GM12878 (cell line): ENCODE data around the gene SEPTIN5. TPM values are rescaled to one million over a fixed set of nuclear protein-coding genes. Genes with fewer than 3 reads are reported as not detected.

ENCODE experiments used
- ASH2L ChIP-seq: fragments of 300-600, 200-600 bp; sonication (generic); IDR thresholded peaks from 2 replicates; pipeline ENCODE4 v1.6.1; 2017; ENCODE audit warnings: low read depth, mild to moderate bottlenecking, borderline replicate concordance
- BCL11A ChIP-seq: IDR thresholded peaks from 2 replicates; pipeline ENCODE4 v1.6.1; 2011; ENCODE audit warnings: low read depth, low read length
- JUND ChIP-seq: IDR thresholded peaks from 2 replicates; pipeline ENCODE4 v1.6.1; 2012; ENCODE audit warnings: low read depth, mild to moderate bottlenecking, low read length, improper control_type of control experiment, moderate library complexity
- RBBP5 ChIP-seq: fragments of 200-600 bp; sonication (generic); conservative IDR thresholded peaks from 2 replicates; pipeline ENCODE4 v1.6.1; 2016
- SIX5 ChIP-seq: IDR thresholded peaks from 2 replicates; pipeline ENCODE4 v1.6.1; 2011; ENCODE audit warnings: mild to moderate bottlenecking, low read depth, low read length, moderate library complexity; ENCODE audit not compliant: severe bottlenecking
- SMC3 ChIP-seq: IDR thresholded peaks from 2 replicates; pipeline ENCODE4 v1.6.1; 2011; ENCODE audit warnings: low read length, improper control_type of control experiment, borderline replicate concordance
- polyA plus RNA-seq, 11 experiments: library from polyadenylated mRNA; depleted of rRNA in 4 of 11; unstranded in 6 of 11; stranded (reverse) in 5 of 11; fragments of >200 nt; fragmentation: Nextera tagmentation in 4 of 11; fragmentation: Illumina TruSeq in 1 of 11; extraction: Ambion mirVana in 4 of 11; extraction: Trizol in 1 of 11; gene quantifications; 1 replicate in 1 of 11; 2 replicates in 10 of 11; pipeline versions ENCODE4 v1.2.1 to v1.2.3, GENCODE V29; 2011 to 2016; ENCODE audit warnings: inconsistent platforms in 2 of 11, missing spikeins in 2 of 11, low read depth in 1 of 11
- total RNA-seq, 4 experiments: library from RNA; depleted of rRNA in 3 of 4; stranded (reverse); fragments of >200 nt in 3 of 4; fragmentation: Illumina TruSeq in 1 of 4; extraction: Trizol in 1 of 4; gene quantifications; 2 replicates each; pipeline versions ENCODE4 v1.2.1 to v1.2.3, GENCODE V29; 2013 to 2021
- TF ChIP-seq, protein P1 (sequence below): fragments of 450-650 bp; IDR thresholded peaks from 2 replicates; pipeline ENCODE4 v1.6.1; 2016; ENCODE audit warnings: mild to moderate bottlenecking, moderate library complexity, borderline replicate concordance
- TF ChIP-seq, protein P2 (sequence below): fragments of 450-650 bp; IDR thresholded peaks from 2 replicates; pipeline ENCODE4 v1.6.1; 2017; ENCODE audit warnings: mild to moderate bottlenecking
- TF ChIP-seq, protein P3 (sequence below): IDR thresholded peaks from 2 replicates; pipeline ENCODE4 v1.6.1; 2012; ENCODE audit warnings: low read depth, low read length, improper control_type of control experiment

The SEPTIN5 gene
- total and polyA plus RNA-seq, 10 of the 15 experiments (the other 5 are each of a cell fraction or from before 2014, with no cell fraction given) = 0.13 to 1.1 (median 0.34) TPM; not detected in 5

DNA sequence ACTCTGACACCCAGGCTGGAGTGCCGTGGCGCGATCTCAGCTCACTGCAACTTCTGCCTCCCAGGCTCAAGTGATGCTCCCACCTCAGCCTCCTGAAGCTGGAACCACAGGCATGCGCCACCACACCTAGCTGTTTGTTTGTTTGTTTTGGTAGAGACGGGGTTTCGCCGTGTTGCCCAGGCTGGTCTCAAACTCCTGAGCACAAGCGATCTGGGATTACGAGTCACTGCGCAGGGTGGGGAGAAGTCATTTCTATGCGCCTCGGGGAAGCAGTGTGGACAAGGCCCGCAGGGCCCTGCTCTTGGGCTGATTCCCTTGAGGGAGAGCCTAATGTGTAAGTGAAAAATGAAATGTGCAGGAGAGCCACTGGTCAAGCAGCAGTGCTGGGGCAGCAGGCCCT is 19.6 kb upstream of the SEPTIN5 start (continued):
- TF ChIP-seq, protein P1, sequence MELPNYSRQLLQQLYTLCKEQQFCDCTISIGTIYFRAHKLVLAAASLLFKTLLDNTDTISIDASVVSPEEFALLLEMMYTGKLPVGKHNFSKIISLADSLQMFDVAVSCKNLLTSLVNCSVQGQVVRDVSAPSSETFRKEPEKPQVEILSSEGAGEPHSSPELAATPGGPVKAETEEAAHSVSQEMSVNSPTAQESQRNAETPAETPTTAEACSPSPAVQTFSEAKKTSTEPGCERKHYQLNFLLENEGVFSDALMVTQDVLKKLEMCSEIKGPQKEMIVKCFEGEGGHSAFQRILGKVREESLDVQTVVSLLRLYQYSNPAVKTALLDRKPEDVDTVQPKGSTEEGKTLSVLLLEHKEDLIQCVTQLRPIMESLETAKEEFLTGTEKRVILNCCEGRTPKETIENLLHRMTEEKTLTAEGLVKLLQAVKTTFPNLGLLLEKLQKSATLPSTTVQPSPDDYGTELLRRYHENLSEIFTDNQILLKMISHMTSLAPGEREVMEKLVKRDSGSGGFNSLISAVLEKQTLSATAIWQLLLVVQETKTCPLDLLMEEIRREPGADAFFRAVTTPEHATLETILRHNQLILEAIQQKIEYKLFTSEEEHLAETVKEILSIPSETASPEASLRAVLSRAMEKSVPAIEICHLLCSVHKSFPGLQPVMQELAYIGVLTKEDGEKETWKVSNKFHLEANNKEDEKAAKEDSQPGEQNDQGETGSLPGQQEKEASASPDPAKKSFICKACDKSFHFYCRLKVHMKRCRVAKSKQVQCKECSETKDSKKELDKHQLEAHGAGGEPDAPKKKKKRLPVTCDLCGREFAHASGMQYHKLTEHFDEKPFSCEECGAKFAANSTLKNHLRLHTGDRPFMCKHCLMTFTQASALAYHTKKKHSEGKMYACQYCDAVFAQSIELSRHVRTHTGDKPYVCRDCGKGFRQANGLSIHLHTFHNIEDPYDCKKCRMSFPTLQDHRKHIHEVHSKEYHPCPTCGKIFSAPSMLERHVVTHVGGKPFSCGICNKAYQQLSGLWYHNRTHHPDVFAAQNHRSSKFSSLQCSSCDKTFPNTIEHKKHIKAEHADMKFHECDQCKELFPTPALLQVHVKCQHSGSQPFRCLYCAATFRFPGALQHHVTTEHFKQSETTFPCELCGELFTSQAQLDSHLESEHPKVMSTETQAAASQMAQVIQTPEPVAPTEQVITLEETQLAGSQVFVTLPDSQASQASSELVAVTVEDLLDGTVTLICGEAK = no peak
- TF ChIP-seq SMC3 (no peak), BCL11A (no peak), ASH2L (no peak), SIX5 (no peak), RBBP5 (no peak), JUND (no peak)
- TF ChIP-seq, protein P2, sequence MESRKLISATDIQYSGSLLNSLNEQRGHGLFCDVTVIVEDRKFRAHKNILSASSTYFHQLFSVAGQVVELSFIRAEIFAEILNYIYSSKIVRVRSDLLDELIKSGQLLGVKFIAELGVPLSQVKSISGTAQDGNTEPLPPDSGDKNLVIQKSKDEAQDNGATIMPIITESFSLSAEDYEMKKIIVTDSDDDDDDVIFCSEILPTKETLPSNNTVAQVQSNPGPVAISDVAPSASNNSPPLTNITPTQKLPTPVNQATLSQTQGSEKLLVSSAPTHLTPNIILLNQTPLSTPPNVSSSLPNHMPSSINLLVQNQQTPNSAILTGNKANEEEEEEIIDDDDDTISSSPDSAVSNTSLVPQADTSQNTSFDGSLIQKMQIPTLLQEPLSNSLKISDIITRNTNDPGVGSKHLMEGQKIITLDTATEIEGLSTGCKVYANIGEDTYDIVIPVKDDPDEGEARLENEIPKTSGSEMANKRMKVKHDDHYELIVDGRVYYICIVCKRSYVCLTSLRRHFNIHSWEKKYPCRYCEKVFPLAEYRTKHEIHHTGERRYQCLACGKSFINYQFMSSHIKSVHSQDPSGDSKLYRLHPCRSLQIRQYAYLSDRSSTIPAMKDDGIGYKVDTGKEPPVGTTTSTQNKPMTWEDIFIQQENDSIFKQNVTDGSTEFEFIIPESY = no peak
- TF ChIP-seq, protein P3, sequence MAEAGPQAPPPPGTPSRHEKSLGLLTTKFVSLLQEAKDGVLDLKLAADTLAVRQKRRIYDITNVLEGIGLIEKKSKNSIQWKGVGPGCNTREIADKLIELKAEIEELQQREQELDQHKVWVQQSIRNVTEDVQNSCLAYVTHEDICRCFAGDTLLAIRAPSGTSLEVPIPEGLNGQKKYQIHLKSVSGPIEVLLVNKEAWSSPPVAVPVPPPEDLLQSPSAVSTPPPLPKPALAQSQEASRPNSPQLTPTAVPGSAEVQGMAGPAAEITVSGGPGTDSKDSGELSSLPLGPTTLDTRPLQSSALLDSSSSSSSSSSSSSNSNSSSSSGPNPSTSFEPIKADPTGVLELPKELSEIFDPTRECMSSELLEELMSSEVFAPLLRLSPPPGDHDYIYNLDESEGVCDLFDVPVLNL = no peak
- TF ChIP-seq, all 136 proteins: peak for 0
